ENCODE data around the gene IRF4.

IRF4 gene

DNA sequence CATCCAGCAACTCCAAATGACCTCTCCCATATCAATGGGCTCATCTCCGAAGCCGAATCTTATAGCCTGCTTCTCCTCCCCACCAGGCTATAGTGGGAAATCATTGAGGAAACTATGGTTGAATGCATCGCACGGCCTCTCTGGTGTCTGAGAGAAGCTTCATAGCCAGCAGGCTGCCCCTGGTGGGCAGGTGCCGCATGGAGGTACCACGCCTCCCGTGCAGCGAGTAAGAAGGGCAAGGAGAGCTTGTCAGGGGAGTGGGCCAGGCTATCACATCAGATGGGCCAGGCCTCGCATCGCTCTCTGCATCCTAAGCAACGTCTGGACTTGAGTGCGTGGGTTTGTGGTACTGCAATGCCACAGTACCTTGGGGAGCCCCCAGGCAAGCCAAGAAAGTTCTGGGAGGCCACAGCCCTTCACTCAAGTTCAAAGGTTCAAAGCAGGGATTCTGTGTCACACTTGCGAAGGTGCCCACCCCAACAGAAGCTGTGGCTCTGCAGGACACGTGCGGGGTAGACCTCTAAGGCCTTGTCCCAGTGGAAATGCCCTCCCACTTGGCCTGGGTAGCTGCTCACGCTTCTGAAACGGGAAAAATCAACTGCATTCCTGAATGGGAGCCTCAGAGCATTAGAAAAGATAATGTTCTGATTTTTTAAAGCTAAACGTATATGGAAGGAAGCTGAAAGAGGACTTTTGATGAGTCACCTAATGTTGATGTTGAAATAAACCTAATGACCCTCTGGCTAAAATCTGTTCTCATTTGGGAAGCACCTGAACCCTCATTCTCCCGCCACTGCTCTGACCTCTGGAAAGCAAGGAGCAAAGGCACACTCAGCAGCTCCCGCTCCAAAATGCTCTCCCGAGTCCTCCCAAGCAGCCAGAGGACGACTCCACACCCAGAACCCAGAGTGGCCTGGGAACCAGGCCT lies 8.4 kb upstream of the IRF4 start:
- no peak for DNase-seq

DNA sequence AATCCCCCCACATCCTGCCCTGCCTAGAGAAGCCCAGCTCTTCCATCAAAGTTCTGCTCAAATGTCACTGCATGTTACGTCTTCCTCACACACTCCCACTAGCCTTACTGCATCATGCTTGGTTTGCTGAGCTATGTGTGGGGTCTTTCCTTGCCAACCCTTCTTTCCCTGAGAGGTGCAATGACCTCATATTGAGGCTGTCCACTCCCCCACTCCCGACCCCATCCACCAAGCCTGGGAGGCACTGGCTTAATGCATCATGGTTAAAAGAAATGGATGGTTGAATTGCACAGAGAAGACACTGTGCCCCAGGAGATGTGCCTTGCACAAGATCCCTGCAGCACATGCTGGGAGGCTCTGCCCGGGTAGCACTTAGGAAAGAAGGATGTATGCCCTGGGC lies 7.7 kb upstream of the IRF4 start:
- DNase-seq: no peak

DNA sequence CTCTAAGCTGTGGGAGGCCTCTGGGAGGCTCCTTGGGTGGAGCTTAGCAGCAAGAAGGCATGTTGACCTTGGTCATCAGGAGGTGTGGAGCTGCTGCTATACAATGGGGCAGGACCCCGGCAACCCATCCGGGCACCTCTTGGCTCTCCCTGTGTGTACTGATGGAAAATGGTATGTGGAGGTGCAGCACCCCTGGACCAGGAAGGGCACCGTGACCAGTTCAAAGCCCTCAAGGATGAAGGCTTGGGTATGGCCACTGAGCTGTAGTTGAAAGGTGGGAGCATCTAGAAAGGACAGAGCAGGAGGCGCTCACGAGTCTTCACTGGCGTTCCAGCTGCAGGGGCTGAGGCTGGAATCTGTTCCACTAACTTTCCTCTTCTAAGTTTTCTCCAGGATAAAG lies 6.7 kb upstream of the IRF4 start:
- DNase-seq: no peak

DNA sequence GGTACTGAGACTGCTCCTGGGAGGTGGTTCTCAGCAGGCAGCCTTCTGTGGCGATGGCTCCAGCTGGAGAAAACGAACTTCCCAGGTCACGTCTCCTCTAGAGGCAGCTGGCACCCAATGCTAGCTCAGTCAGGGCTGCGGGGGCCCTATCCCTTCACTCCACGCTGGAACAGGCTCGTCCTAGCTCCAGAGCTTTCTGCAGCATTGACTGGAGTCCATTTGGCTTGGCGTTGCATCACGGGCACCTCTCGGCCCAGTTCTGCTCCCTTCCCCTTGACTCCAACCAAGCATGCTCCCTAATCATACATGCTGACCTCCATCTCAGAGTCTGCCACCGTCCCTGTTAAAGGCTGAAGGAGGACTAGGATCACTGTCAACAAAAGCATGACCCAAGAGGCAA lies 5.9 kb upstream of the IRF4 start:
- no peak for DNase-seq

DNA sequence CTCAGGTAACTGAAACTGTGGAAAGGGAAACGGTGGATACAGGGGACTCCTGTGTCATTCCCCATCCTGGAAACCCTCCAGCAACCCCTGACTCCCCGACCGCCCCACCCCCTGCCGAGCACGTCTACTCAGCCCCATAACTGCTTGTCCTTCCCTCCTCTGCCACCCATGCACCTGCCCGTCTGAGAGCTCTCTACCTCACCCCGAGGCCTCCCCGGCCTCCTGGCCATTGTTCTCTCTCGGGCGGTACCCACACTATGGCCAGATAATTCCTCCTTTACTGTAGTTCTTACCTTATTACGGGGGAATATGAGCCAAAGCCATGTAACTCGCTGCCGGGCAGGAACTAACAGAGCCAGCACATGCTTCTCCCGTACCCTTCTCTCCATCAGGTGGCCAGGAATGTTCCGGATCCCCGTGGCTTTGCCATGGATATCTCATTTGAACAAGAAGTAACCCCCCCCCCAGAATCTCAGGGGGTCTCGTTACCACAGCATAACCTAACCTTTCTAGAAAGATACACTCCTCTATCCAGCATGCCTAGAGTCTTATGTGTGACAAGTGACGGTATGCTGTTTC lies 4.8 kb upstream of the IRF4 start:
- no peak for DNase-seq

DNA sequence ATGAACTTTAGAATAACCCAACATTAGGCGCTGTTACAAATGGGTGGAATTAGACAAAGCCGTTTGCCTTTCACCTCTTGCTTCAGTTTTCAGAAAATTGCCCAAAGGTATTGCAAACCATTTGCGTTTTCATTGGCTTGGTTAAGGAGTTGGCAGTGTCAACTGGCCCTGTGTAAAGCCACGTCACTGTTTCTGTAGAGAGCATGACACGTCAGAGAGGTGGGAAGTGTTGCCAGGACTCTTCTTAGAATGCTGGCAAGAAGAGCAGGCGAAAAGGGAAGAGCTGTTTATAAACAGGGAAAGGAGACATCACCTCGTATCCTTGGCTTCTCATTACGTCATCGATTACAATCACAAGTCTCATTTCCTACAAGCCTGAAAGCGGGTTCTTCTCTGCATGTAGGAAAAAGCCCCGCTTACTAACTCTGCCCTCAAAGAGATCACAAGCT lies 4.2 kb upstream of the IRF4 start:
- DNase-seq: no peak

DNA sequence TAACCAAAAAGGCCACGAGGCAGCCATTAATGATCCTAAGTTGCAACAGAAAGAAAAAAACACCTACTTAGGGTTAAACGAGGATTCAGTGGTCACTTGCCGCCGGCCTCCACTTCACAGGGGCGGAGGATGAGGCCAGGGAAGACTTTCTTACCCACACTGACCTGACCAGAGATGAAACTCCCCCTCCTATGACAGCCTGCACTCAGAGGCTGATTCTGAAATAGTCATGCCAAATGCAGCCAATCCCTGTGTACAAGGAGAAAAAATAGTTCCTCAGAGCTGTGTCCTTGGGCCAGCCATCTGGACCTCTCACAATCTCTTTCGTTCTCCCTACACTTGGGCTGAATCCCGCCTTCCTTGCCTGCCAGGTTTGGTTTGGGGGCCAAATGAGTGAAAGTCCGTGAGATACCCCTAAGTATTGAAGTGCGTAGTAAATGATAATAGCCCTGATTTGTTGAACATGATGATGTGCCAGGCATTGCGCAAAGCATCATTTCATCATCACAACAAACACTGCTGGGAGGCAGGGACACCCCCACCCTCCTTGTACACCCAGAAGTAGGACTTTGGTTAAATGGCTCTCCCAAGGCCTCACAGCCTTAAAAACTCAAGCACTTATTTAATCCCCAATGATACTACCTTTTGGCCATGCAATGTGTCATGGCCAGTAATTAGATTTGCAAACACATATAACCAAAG lies 3.2 kb upstream of the IRF4 start:
- no peak for DNase-seq

DNA sequence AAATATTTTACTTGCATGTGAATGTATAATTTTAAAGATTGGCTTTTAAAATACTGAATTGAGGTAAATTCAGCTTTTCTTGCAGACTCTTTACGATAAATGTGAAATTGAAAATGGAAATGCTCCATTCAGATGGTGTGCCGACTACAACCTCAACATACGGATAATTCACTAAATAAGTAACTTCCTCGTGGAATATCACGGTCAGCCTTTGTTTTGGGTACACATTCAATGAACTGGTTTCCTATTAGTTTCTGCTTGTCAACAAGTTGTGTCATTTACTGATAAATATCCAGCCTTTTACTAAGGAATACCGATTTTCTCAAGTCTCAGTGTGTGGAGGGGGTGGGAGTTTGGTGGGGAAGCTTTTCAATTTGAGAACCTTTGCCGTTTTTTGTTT lies 2.4 kb upstream of the IRF4 start:
- DNase-seq: no peak

DNA sequence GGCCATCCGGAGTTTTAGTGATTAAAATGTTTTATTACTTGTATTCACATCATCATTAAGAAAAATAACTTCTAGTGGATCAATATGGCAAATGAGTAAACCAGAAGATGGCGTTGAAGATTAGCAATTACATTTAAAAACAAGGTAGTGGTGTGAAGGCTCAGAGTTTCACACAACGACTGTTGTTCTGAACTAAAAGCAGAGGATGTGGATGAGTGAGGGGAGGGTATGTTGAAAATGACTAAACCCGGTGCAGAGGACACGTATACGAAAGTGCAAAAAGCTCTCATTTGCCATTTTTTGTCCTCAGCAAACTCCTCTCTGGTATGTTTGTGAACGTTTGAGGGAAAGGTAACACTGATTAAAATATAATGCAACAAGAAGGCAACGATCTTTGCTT lies 1.9 kb upstream of the IRF4 start:
- DNase-seq: peak; percentile 41

DNA sequence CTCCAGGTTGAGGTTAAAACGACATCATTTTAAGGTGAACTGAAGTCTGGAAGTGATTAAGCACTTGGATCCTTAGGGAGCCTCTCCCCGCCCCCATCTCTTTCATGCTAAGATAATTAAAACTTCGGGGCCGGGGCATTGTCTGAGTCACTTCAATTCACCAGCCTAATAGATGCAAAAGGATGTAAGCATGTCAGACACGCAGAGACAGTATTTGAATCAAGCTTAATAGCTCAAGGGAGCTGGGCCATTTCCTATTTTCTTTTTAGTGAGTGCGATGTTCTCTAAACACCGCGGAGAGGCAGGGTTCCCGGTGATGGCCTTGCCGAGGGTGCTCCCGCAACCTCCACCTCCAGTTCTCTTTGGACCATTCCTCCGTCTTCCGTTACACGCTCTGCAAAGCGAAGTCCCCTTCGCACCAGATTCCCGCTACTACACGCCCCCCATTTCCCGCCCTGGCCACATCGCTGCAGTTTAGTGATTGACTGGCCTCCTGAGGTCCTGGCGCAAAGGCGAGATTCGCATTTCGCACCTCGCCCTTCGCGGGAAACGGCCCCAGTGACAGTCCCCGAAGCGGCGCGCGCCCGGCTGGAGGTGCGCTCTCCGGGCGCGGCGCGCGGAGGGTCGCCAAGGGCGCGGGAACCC lies 516 bp upstream of the IRF4 start:
- DNase-seq: peak; percentile 45

DNA sequence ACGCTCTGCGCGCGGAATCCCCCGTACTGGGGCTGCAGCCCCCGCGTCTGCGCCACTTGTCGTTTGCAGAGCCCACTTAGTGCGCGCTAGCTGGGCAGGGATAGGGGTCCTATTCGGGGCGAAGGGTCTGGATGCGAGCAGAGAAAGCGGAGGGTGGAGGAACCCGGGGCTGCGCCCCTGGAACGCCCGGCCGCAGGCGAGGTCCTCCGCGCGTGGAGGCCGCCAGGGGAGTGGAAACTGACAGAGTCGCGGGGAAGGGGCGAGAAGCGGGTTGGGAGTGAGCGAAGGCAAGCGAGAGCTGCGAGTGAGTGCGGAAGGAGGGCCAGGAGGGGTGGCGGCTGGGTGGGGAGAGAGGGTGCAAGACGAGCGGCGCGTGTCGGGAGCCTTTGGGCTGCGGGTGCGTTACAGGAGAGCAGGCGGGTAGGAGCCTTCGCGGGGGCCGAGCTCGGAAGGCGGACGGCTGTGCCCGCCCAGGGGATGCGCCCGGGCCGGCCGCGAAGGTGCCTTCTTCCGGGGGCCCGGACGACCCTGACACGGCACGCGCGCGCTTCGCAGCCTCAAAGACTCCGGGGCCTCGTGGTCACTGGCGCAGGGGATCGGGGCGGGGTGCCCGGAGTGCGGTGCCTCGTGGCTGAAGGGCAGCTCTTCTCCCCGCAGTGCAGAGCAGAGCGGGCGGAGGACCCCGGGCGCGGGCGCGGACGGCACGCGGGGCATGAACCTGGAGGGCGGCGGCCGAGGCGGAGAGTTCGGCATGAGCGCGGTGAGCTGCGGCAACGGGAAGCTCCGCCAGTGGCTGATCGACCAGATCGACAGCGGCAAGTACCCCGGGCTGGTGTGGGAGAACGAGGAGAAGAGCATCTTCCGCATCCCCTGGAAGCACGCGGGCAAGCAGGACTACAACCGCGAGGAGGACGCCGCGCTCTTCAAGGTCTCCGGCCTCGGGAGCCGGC lies 1.2 kb downstream of the IRF4 start:
- DNase-seq: peak; percentile 56

DNA sequence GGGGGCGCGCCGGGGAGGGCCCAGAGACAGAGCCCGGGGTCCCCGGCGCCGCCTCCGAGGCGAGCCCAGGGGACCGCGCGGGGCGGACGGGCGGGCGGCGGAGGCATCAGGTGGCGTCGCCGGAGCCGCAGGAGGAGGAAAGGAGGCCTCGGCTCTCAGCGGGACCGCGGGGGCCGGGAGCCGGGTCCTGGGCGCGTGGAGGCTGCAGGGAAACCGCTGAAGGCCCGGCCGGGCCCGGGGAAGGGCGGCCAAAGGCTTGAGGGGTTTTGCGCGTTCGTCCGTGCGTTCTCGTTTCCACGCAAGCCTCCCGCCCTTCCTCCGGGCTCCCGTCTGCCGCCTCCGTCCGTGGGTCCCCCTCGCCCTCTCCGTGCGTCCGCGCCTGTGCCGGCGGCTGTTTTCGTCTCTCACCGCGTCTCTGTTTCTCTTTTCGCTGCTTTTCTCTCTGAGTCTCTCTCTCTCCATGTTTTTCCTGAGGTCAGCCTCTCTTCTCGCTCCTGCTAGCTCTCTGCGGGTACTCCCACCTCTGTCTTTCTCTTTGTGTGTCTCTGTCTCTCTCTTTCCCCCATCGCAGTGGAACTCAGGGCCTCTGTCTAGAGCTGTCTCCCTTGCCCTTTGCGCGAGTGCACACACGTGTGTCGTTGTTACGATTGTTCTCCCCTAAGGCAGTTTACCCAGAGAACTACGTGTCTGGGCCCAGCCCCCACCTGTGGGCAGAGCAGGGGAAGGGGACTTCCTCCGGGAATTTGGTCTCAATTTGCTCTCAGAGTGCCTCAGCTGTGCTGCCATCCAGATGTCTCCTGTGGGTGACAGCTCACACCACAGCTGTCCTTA lies 2.1 kb downstream of the IRF4 start:
- DNase-seq: no peak

DNA sequence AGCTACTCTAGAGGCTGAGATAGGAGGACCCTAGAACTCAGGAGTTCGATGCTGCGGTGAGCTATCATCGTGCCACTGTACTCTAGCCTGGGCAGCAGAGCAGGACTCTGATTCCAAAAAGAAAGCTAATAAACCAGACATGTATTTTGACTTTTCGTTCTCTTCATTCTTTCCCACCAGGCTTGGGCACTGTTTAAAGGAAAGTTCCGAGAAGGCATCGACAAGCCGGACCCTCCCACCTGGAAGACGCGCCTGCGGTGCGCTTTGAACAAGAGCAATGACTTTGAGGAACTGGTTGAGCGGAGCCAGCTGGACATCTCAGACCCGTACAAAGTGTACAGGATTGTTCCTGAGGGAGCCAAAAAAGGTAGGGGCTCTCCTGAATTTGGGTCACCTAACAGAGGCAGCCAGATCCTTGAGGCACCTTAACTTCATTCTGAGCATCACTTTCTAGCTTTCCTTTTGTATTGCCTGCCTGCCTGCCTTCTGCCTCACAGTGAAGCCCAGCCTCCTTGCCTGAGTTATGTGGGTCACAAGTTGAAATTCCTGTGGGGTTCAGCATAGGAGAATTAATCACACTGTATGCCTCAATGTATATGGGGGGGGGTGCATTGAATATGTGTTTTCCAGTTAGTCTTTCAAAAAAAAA lies 3.2 kb downstream of the IRF4 start:
- DNase-seq: no peak

DNA sequence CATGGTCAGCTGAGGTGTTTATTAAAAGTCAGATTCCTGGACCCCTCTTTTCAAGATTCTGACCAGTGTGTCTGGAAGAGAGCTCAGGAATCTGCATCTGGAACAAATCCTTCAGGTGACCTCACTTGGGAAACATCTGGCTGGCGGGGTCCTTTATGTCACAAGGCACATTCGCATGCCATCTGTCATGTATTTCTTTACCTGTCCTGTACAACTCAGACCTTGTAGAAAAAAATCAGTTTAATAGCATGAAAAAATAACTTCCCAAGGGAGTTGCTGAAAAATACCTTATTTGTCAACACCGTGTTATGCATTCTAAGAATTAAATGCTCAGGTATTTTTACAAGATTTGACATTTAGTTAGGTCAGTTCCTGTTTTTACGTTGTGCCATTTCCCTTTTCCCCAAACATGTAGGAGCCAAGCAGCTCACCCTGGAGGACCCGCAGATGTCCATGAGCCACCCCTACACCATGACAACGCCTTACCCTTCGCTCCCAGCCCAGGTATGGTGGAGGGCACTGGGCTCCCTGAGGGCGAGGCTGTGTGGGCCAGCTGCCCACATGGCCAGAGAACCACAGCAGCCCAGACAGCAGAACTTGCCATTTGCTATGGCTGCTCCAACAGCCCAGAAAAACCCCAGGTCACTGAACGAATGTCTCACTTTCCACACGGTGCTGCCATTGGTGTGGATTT lies 4.0 kb downstream of the IRF4 start:
- DNase-seq: no peak

DNA sequence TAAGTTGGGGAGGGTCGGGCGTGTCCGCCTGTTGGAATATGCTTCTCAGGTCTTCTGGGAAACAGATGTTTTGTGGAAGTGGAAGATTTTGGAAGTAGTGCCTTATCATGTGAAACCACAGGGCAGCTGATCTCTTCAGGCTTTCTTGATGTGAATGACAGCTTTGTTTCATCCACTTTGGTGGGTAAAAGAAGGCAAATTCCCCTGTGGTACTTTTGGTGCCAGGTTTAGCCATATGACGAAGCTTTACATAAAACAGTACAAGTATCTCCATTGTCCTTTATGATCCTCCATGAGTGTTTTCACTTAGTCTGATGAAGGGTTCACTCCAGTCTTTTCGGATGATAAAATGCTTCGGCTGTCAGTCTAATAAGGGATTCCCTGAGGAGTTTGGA lies 4.6 kb downstream of the IRF4 start:
- no peak for DNase-seq

DNA sequence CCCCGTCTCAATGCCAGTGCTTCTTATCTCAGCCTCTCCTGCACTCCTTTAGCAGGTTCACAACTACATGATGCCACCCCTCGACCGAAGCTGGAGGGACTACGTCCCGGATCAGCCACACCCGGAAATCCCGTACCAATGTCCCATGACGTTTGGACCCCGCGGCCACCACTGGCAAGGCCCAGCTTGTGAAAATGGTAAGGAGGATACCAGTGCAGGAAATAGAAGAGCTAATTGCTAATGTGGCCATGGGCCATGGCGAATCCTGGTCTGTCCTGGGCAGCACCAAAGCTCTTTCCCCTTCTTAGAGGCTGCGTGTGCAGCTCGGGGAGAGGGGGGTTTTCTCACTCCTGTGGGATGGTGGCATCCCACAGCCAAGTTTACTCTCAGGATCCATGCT lies 5.5 kb downstream of the IRF4 start:
- no peak for DNase-seq

DNA sequence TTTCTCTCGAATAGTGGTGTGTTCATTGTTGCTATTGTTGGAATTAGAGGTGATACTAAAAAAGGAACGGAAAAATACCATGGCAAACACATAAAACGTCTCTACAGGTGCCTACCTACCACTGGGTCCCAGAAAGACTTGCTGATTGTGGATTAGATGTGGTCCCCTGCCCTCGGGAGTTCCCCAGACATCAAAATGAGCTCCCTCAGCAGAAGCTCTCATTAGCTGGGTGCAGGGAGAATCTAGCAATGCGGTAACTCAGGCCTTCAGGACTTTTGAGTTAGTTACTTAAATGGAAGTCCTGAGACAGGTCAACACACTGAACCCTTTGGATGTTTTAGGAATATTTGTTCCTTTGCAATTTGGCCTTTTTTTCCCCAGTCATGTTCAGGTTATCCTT lies 6.1 kb downstream of the IRF4 start:
- DNase-seq: no peak

DNA sequence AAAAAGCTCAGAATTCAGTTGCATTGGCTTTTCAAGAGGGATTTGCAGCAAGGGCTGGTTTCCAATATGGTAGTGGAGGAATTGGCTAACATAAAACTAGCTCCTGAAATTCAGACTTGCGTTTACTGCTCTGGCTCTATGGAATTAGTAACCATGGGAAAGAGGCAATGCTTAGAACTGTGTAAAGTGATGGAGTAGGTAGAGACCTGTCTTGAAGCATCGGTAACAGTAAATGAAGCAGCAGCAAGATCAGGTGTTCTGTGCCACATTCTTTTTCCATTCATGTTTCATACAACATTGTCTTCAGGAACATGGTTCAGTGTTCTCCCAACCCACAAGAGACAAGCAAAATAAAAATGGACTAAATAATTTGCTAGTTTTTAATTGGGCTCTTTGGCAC lies 6.5 kb downstream of the IRF4 start:
- no peak for DNase-seq

DNA sequence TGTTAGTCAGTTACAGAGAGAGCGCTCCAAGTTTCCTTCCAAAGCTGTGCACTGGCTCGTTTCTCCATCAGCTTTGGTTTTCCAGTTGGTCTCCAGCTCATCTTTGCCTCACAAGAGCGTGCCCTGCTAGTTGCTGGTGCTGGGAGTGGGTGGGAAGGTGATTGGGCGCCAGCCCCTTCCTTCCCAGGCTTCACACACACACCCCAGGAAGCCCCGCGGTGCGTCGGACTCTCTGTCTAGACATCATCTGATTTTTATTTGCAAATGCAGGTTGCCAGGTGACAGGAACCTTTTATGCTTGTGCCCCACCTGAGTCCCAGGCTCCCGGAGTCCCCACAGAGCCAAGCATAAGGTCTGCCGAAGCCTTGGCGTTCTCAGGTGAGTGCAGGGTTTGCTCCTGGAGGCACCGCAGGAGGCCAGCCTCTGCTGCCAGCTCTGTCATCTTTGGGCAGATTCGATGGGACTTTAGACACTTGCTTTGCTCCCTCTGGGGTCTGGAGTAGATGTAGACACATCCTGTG lies 7.1 kb downstream of the IRF4 start:
- no peak for DNase-seq
